ENCODE data around the gene FAM241A.
A peak's percentile ranks its signal among the peaks of the same experiment; 100 is the strongest.
"Not testable (repeated sequence)": the region's sequence is repeated elsewhere in the genome, so short reads cannot be mapped to it uniquely, and the experiment has no call there.

FAM241A gene

GRCh38 chr4:112140536-112140935 lies 4.7 kb upstream of the FAM241A start:
- no peak for DNase-seq

- DNase-seq = no peak
These were observed 3.7 kb upstream of the FAM241A start for GRCh38 chr4:112141366-112142138.

GRCh38 chr4:112142182-112142581 lies 3.1 kb upstream of the FAM241A start:
- DNase-seq = no peak

GRCh38 chr4:112143781-112144180 lies 1.5 kb upstream of the FAM241A start:
- no peak for DNase-seq

GRCh38 chr4:112144546-112145325 lies 518 bp upstream of the FAM241A start:
- no peak for DNase-seq

- DNase-seq = peak; percentile 5
These were observed 692 bp downstream of the FAM241A start for GRCh38 chr4:112145790-112146501.

GRCh38 chr4:112146502-112146813 lies 1.2 kb downstream of the FAM241A start:
- DNase-seq = no peak

GRCh38 chr4:112147697-112148096 lies 2.4 kb downstream of the FAM241A start:
- no peak for DNase-seq

GRCh38 chr4:112150920-112151319 lies 5.7 kb downstream of the FAM241A start:
- DNase-seq = no peak

- no peak for DNase-seq
These were observed 7.3 kb downstream of the FAM241A start for GRCh38 chr4:112152521-112152920.

- DNase-seq = no peak
These were observed 8.0 kb downstream of the FAM241A start for GRCh38 chr4:112153211-112153791.

- DNase-seq = no peak
These were observed 10.9 kb downstream of the FAM241A start for GRCh38 chr4:112156112-112156511.

- no peak for DNase-seq
These were observed 11.3 kb downstream of the FAM241A start for GRCh38 chr4:112156553-112156952.

- not testable (repeated sequence) for DNase-seq
These were observed 18.5 kb downstream of the FAM241A start for GRCh38 chr4:112163706-112164105.

- DNase-seq = no peak
These were observed 22.5 kb downstream of the FAM241A start for GRCh38 chr4:112167794-112168193.

- no peak for DNase-seq
These were observed 23.7 kb downstream of the FAM241A start for GRCh38 chr4:112168719-112169500.

- DNase-seq = no peak
These were observed 25.3 kb downstream of the FAM241A start for GRCh38 chr4:112170451-112170993.

GRCh38 chr4:112171051-112171763 lies 26.0 kb downstream of the FAM241A start:
- not testable (repeated sequence) for DNase-seq

- no peak for DNase-seq
These were observed 26.9 kb downstream of the FAM241A start for GRCh38 chr4:112172180-112172579.

- DNase-seq = no peak
These were observed 28.6 kb downstream of the FAM241A start for GRCh38 chr4:112173593-112174558.

Measured in NCI-H1105 treated with DMSO at 0.1 percent for 48 hours (cell line).